Testis (tissue), 3 donors: ENCODE data around the gene CACNA2D1. TPM values are rescaled to one million over a fixed set of nuclear protein-coding genes. Genes with fewer than 3 reads are reported as not detected.

ENCODE experiments used
- DNase-seq: peaks from one replicate; pipeline ENCODE4 v3.0.0-alpha.2; 2019
- H3K27ac ChIP-seq, 2 donors: fragments of 200-600 bp; sonication (generic); one replicate each; pipeline ENCODE4 v1.5.1; 2019
- H3K27me3 ChIP-seq: fragments of 200-600 bp; sonication (generic); one replicate; pipeline ENCODE4 v1.5.1; 2019
- H3K36me3 ChIP-seq: fragments of 200-600 bp; sonication (generic); one replicate; pipeline ENCODE4 v1.5.1; 2017; ENCODE audit warnings: low read depth; ENCODE audit errors: missing control alignments
- H3K4me1 ChIP-seq: fragments of 200-600 bp; sonication (generic); one replicate; pipeline ENCODE4 v1.5.1; 2019
- H3K4me3 ChIP-seq, 2 donors: fragments of 200-600 bp; sonication (generic); one replicate each; pipeline ENCODE4 v1.5.1; 2017 to 2019
- H3K9me3 ChIP-seq: fragments of 200-600 bp; sonication (generic); one replicate; pipeline ENCODE4 v1.5.1; 2017
- POLR2A ChIP-seq: fragments of 450-650 bp; IDR thresholded peaks from one replicate; pipeline ENCODE4 v1.6.1; 2017; ENCODE audit warnings: antibody characterized with exemption, mild to moderate bottlenecking, moderate library complexity
- WGBS, 2 donors: methylation state at CpG; one replicate each; pipeline ENCODE4 v1.1.5; 2018; 5-methylcytosine and 5-hydroxymethylcytosine counted together
- intact Hi-C: fragments of 100-400 bp; cut with DNase I; formaldehyde crosslinking; loops from one replicate; pipeline ENCODE4 v1.15.1; 2023; ENCODE audit warnings: low total_unique reads
- polyA plus RNA-seq: library from polyadenylated mRNA; stranded (reverse); fragments of 350-450 nt; fragmentation: Illumina TruSeq; extraction: RNeasy Lipid Tissue Mini Kit (QIAGEN cat#74804); gene quantifications from one replicate; pipeline ENCODE4 v1.2.3, GENCODE V29; 2014; ENCODE audit warnings: low read depth, low replicate concordance; ENCODE audit not compliant: insufficient read depth
- total RNA-seq, 2 donors: library from RNA; depleted of rRNA; stranded (reverse); fragments of >200 nt; gene quantifications; one replicate each; pipeline ENCODE4 v1.2.3, GENCODE V29; 2016
- TF ChIP-seq, protein P1 (sequence below), 3 experiments: fragments of 450-650 bp in 2 of 3; fragments of 200-600 bp in 1 of 3; sonication (generic) in 1 of 3; IDR thresholded peaks; one replicate each; pipeline ENCODE4 v1.5.1; 2016 to 2019; ENCODE audit warnings: antibody characterized with exemption in 3 of 3, mild to moderate bottlenecking in 2 of 3, moderate library complexity in 1 of 3

Gene CACNA2D1
- total and polyA plus RNA-seq, 3 donors from 2014 or later = 5.4 to 29.1 (median 28.0) TPM

DNA sequence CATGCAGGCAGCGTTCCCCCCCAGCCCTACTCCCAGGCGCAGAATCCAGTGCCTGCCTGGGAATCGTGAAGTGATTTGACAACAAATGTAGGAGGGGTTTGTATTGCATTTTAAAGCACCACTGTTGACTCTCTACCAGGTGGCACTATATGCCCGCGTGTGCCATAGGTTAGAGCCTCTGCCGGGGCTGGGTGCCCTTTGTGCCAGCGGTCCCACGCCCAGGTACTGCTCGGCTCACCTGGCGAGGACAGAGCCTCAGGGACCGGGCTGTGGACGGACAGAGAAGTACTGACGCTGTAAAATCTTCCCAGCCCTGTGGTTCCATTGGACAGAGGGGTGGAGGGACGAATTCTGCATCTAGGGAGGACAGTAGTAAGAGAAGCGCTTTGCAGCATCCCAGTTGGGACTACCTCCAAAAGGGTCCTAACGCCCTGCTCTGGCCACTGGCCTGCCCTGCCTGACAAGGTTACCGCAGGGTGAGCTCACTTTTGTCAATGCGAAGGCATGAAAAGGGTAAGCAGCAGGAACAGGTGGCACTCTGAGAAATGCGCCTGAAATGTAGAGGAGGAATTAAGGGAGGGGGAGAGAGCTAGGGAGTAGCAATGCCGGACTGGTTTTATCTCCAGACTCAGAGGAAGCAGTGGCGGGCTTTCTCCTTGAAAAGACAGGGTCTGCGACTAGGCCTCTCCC, 788 bp upstream of the CACNA2D1 start:
- H3K36me3 ChIP-seq = no peaks in the 10 kb centered on the region
- WGBS, 2 donors = 17 to 33% methylated on average over 8 to 22 of the region's 22 CpGs
- intact Hi-C loops = no loop called here
- H3K27ac ChIP-seq = peak overlapping the region; percentile 88 to 92
- H3K4me3 ChIP-seq = peak overlapping the region; percentile 80 to 86
- DNase-seq = peak; percentile 44
- no peaks in the 10 kb centered on the region for H3K27me3 ChIP-seq
- TF ChIP-seq, protein P1, sequence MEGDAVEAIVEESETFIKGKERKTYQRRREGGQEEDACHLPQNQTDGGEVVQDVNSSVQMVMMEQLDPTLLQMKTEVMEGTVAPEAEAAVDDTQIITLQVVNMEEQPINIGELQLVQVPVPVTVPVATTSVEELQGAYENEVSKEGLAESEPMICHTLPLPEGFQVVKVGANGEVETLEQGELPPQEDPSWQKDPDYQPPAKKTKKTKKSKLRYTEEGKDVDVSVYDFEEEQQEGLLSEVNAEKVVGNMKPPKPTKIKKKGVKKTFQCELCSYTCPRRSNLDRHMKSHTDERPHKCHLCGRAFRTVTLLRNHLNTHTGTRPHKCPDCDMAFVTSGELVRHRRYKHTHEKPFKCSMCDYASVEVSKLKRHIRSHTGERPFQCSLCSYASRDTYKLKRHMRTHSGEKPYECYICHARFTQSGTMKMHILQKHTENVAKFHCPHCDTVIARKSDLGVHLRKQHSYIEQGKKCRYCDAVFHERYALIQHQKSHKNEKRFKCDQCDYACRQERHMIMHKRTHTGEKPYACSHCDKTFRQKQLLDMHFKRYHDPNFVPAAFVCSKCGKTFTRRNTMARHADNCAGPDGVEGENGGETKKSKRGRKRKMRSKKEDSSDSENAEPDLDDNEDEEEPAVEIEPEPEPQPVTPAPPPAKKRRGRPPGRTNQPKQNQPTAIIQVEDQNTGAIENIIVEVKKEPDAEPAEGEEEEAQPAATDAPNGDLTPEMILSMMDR (IDR thresholded peaks at IDR 0.05) = no peak
- no peak for TF ChIP-seq POLR2A
- H3K9me3 ChIP-seq = no peaks in the 10 kb centered on the region
- H3K4me1 ChIP-seq = peaks cover 7% of the 10 kb centered on the region

DNA sequence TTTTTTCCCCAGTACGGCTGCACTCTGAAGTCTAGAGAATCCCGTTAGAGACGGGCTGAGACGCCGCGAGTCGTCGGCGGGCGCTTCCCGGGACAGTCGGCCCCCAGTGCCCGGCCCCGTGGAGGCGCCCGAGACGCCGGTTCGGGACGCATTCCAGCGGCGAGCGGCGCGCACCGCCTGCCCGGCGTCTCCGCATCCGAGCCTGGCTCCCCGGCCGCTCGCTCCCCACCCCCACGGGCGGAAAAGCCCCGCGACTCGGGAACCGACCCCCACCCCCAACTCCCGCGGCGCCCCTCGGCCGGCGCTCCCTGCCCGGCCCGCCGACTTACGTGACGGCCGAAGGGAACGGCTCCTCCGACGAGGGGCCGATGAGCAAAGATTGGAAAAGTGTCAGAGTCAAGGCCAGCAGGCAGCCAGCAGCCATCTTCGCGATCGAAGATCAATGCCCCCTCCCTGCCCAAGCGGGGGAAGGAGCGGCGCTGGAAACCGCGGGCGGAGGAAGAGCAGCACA, 486 bp downstream of the CACNA2D1 start:
- Histone ChIP-seq H3K27me3 (no peaks in the 10 kb centered on the region), H3K27ac (peak overlapping the region; percentile 88 to 92), H3K4me1 (peaks cover 7% of the 10 kb centered on the region), H3K36me3 (no peaks in the 10 kb centered on the region), H3K9me3 (no peaks in the 10 kb centered on the region), H3K4me3 (peak overlapping the region; percentile 80 to 86)
- intact Hi-C loops = no loop called here
- 0 to 1% methylated on average over 9 to 51 of the region's 64 CpGs for WGBS, 2 donors
- DNase-seq = peak; percentile 37
- no peak for TF ChIP-seq POLR2A
- TF ChIP-seq, protein P1 (IDR thresholded peaks at IDR 0.05) = no peak

DNA sequence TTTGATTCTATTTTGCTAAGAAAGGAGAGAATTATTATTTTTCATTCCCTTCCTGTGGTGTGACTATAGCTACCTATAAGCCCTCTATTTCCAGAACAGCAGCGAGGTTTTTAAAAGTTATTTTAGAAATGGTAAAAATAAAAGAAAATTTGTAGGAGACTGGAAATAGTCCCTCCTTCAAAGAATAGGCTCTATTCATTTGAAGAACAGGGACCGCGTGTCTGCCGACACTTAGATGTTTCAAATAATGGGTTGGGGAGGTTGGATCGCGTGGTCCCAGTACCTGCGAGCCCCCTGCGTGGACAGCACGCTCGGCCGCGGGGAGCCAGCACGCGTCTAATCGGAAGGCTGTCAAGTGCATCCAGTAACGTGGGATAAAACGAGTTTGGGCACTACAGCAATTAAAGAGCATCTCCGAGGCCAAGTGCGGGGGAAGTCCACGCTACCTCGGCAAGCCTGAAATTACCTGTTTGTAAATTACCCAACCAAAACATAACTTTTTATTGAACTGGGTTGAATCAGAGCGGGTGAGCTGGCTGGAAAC, 1.0 kb downstream of the CACNA2D1 start:
- DNase-seq = peak; percentile 54
- H3K27me3 ChIP-seq = no peaks in the 10 kb centered on the region
- H3K27ac ChIP-seq = peak overlapping the region; percentile 88 to 92
- intact Hi-C loops = no loop called here
- no peak for TF ChIP-seq POLR2A
- TF ChIP-seq, protein P1 (IDR thresholded peaks at IDR 0.05) = no peak
- no peaks in the 10 kb centered on the region for H3K36me3 ChIP-seq
- peaks cover 7% of the 10 kb centered on the region for H3K4me1 ChIP-seq
- H3K4me3 ChIP-seq = peak overlapping the region; percentile 80 to 86
- 1 to 2% methylated on average over 14 to 22 of the region's 22 CpGs for WGBS, 2 donors
- no peaks in the 10 kb centered on the region for H3K9me3 ChIP-seq

DNA sequence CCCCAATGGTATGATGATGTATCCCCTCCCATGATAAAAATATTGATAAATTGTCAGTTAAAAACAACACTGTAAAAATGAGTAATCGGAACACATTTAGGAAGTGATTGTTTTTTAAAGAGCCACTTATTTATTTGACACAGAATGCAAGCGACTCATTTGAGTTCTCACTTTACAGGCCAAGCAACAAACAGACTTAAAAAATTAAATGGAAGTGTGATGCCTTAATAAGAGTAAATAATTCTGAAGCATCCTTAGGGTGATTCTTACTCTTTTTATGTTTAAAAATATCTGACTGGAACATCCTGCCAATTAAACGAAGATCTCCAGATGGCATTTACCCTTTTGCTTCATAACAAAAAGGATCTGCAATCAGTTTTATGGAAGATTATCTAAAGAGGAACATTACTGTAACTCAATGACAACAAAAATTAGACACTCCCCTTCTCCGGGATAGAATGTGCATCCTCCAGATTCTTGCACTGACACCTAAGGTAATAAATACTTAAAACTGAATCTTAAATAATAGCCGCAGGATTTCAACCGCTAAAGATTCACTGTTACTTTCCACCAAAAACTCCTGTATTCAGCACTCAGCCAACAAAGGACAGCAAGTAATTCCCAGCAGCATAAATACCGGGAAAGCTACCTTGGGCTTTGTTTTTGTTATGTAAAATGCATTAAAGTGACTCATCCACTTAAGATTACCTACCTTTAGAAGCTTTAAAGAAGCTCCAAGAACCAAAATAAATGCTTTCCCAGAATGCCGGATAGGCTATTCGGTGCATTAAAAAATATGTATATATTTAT, 1.7 kb downstream of the CACNA2D1 start:
- intact Hi-C loops = no loop called here
- no peaks in the 10 kb centered on the region for H3K9me3 ChIP-seq
- 42 to 47% methylated on average over 9 of the region's 9 CpGs for WGBS, 2 donors
- H3K4me3 ChIP-seq = peak overlapping the region in 1 of 2 donors; percentile 86
- no peaks in the 10 kb centered on the region for H3K27me3 ChIP-seq
- peaks cover 7% of the 10 kb centered on the region for H3K4me1 ChIP-seq
- DNase-seq = no peak
- no peak overlapping the region for H3K27ac ChIP-seq
- no peaks in the 10 kb centered on the region for H3K36me3 ChIP-seq
- TF ChIP-seq, protein P1 (IDR thresholded peaks at IDR 0.05) = no peak
- TF ChIP-seq POLR2A = no peak
